Keratinocyte (primary cell): ENCODE measurements around the gene ANO9. TPM values are rescaled to one million over a fixed set of nuclear protein-coding genes. Genes with fewer than 3 reads are reported as not detected.

ENCODE experiments used
- DNase-seq: peaks from one replicate; pipeline ENCODE4 v3.0.0-alpha.2; 2011; ENCODE audit warnings: low read depth, missing footprints, low spot score
- FAIRE-seq: peaks from 2 replicates; lab custom pipeline; 2011; peaks lifted over from hg19 to GRCh38; lab: Jason Lieb, UNC
- H2AFZ ChIP-seq: 2 replicates; pipeline ENCODE4 v1.6.0; 2012; ENCODE audit warnings: low read length, control low read depth, inconsistent platforms; ENCODE audit not compliant: control insufficient read depth
- H3K27ac ChIP-seq: 2 replicates; pipeline ENCODE4 v1.5.1; 2011; ENCODE audit warnings: low read length; ENCODE audit not compliant: control insufficient read depth, insufficient read depth
- H3K27me3 ChIP-seq: 3 replicates; pipeline ENCODE4 v1.6.0; 2011; ENCODE audit warnings: low read length; ENCODE audit not compliant: control insufficient read depth, insufficient read depth; ENCODE audit errors: extremely low read depth
- H3K36me3 ChIP-seq, 2 experiments: 2 replicates in 1 of 2; 3 replicates in 1 of 2; pipeline ENCODE4 v1.5.1; 2011; ENCODE audit warnings: low read length in 2 of 2, mild to moderate bottlenecking in 1 of 2; ENCODE audit not compliant: control insufficient read depth in 2 of 2, insufficient read depth in 2 of 2; ENCODE audit errors: extremely low read depth in 1 of 2
- H3K4me1 ChIP-seq: 3 replicates; pipeline ENCODE4 v1.5.1; 2011; ENCODE audit warnings: low read length; ENCODE audit not compliant: control insufficient read depth, insufficient read depth; ENCODE audit errors: extremely low read depth
- H3K4me2 ChIP-seq: 3 replicates; pipeline ENCODE4 v1.6.0; 2011; ENCODE audit warnings: low read depth, low read length; ENCODE audit not compliant: control insufficient read depth, insufficient read depth; ENCODE audit errors: extremely low read depth
- H3K4me3 ChIP-seq, 3 experiments: fragments of 200-600 bp in 1 of 3; sonication (generic) in 1 of 3; 2 replicates in 2 of 3; 3 replicates in 1 of 3; pipeline ENCODE4 v1.5.1; 2011 to 2016; ENCODE audit warnings: low read length in 3 of 3, mild to moderate bottlenecking in 3 of 3, control low read depth in 2 of 3, inconsistent platforms in 1 of 3, low read depth in 1 of 3, mixed read lengths in 1 of 3, mixed run types in 1 of 3, moderate library complexity in 1 of 3; ENCODE audit not compliant: control insufficient read depth in 2 of 3, insufficient read depth in 2 of 3; ENCODE audit errors: extremely low read depth in 1 of 3
- H3K79me2 ChIP-seq: 2 replicates; pipeline ENCODE4 v1.6.0; 2012; ENCODE audit warnings: low read length; ENCODE audit not compliant: control insufficient read depth, insufficient read depth
- H3K9ac ChIP-seq: 3 replicates; pipeline ENCODE4 v1.6.0; 2011; ENCODE audit warnings: low read length; ENCODE audit not compliant: control insufficient read depth, insufficient read depth; ENCODE audit errors: extremely low read depth
- H3K9me1 ChIP-seq: 3 replicates; pipeline ENCODE4 v1.6.0; 2011; ENCODE audit warnings: low read length; ENCODE audit not compliant: control insufficient read depth, insufficient read depth; ENCODE audit errors: extremely low read depth
- H3K9me3 ChIP-seq: 2 replicates; pipeline ENCODE4 v1.5.1; 2012; ENCODE audit warnings: low read depth, low read length; ENCODE audit not compliant: control insufficient read depth
- H4K20me1 ChIP-seq: 3 replicates; pipeline ENCODE4 v1.6.0; 2011; ENCODE audit warnings: low read length; ENCODE audit not compliant: control insufficient read depth, insufficient read depth; ENCODE audit errors: extremely low read depth
- CTCF ChIP-seq, 3 experiments: IDR thresholded peaks in 1 of 3; conservative IDR thresholded peaks in 1 of 3; optimal IDR thresholded peaks in 1 of 3; 2 replicates in 2 of 3; 3 replicates in 1 of 3; pipeline versions ENCODE3 to v1.5.1; 2011; ENCODE audit warnings: low read length in 3 of 3, mild to moderate bottlenecking in 3 of 3, moderate library complexity in 2 of 3, control low read depth in 1 of 3, inconsistent platforms in 1 of 3; ENCODE audit not compliant: insufficient read depth in 2 of 3; ENCODE audit errors: extremely low read depth in 1 of 3
- EZH2 ChIP-seq: IDR thresholded peaks from one replicate; pipeline ENCODE4 v1.6.1; 2012; ENCODE audit warnings: inconsistent platforms, mild to moderate bottlenecking, low read length, moderate library complexity
- dilution Hi-C: fragments of 300-500 bp; cut with MboI; formaldehyde crosslinking; loops from one replicate; pipeline ENCODE4 v1.7.0; 2020; ENCODE audit warnings: low sequenced_read_pairs; ENCODE audit not compliant: extremely low pct_ligation_motif_present
- polyA plus RNA-seq, 5 experiments: library from polyadenylated mRNA; depleted of rRNA in 3 of 5; stranded (reverse) in 3 of 5; stranded (forward) in 1 of 5; unstranded in 1 of 5; fragments of >200 nt; gene quantifications; 1 replicate in 1 of 5; 2 replicates in 3 of 5; 3 replicates in 1 of 5; pipeline versions ENCODE4 v1.2.1 to v1.2.3, GENCODE V29; 2011 to 2012; ENCODE audit warnings: missing spikeins in 2 of 5, low read depth in 1 of 5, low replicate concordance in 1 of 5

The ANO9 gene
- polyA plus RNA-seq, 1 donor (not counting 4 experiments of a cell fraction or from before 2014, with no cell fraction given): 16.1 TPM

DNA sequence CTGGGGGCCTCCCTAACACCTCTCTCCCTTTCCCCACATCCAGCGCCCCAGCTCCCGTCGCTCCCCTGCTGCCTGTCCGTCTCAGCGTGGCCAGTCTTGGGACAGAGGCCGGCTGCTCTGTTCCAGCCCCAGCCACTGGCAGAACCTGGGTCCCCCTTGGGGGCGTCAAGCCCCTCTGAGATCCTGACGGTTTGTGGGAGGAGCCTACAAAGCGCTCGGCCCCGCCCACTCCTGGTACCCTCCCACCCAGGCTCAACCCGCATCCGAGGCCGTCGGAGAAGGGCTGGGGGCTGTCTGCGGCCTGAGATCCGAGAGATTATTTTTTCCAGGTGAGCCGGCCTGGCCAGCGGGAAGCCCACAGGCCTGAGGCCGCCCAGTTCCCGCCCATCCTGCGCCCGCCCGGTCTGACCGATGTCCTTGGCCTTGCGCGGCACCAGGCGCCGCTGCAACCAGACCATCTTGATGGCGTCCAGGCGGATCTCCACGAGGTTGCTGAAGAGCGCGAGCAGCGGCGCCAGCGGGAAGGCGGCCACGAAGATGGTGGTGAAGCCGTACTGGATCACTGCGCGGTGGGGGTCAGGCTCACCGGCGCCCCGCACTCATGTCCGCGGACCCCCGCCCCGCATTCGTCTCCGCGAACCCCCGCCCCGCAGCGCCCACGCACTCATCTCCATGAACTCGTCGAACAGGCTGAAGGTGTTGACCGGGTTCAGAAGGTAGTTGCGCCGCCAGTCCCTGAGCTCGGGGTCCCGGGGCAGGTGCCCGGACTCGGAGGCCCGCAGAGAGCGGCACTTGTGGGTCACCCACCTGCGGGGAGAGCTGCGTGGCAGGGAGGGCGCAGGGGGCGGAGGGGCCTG, 21.5 kb downstream of the ANO9 start:
- H3K36me3 ChIP-seq: peaks cover 0 to 6% of the 10 kb centered on the region in 2 experiments
- no peaks in the 10 kb centered on the region for H4K20me1 ChIP-seq
- dilution Hi-C loops: no loop called here
- H3K27me3 ChIP-seq: no peaks in the 10 kb centered on the region
- no peak overlapping the region for H3K4me2 ChIP-seq
- FAIRE-seq (no peak), DNase-seq (no peak)
- H3K4me1 ChIP-seq: peaks cover 12% of the 10 kb centered on the region
- H3K9me1 ChIP-seq: no peaks in the 10 kb centered on the region
- no peak for TF ChIP-seq CTCF (optimal IDR thresholded peaks at IDR 0.05 in 1 of 3, IDR thresholded peaks at IDR 0.05 in 1 of 3, conservative IDR thresholded peaks at IDR 0.05 in 1 of 3; ENCODE audit: extremely low read depth in 1 of 3, insufficient read depth in 2 of 3, low read length in 3 of 3)
- TF ChIP-seq EZH2: no peak
- H3K27ac ChIP-seq: no peak overlapping the region
- no peak overlapping the region for H3K4me3 ChIP-seq
- no peaks in the 10 kb centered on the region for H3K9me3 ChIP-seq
- no peaks in the 10 kb centered on the region for H3K79me2 ChIP-seq
- no peak overlapping the region for H2AFZ ChIP-seq
- H3K9ac ChIP-seq: no peak overlapping the region

DNA sequence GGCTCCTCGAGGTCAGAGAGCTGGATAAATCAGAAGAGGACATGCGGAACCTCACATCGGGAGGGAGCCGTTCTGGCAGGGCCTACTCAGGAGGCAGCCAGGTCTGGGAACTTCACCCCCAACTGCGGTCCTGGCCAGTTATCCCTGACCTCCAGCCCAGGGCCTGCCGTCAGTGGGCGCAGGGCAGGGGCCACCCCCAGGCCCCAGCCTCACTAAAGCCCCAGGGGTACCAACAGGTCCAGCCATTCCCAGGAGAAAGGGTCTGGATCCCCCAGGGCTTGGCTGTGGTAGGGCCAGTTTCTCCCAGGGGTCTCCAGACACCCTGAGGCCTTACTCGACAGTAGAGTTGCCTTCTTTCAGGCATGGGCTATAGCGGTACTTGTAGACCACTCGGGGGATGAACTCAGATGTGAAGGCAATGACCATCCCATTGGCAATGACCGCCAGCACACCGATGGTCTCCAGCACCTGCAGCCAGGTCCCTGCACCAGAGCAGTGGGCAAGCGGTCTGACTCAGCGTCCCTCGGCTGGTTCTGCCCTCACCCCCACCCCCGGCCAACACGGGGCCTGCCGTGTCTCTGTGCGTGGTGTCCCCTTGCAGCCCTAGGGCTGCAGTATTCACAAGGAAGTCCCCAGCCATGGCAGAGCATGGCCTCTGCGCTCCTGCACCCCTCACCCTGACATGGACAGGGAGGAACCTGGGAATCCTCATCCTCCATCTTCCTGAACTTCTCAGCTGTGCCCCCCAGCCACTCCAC, 22.4 kb downstream of the ANO9 start:
- FAIRE-seq: no peak
- no peak for DNase-seq
- H3K4me3 ChIP-seq: no peak overlapping the region
- no peaks in the 10 kb centered on the region for H4K20me1 ChIP-seq
- dilution Hi-C loops: no loop called here
- no peak for TF ChIP-seq EZH2
- no peak for TF ChIP-seq CTCF (optimal IDR thresholded peaks at IDR 0.05 in 1 of 3, IDR thresholded peaks at IDR 0.05 in 1 of 3, conservative IDR thresholded peaks at IDR 0.05 in 1 of 3; ENCODE audit: extremely low read depth in 1 of 3, insufficient read depth in 2 of 3, low read length in 3 of 3)
- no peaks in the 10 kb centered on the region for H3K79me2 ChIP-seq
- peaks cover 0 to 6% of the 10 kb centered on the region in 2 experiments for H3K36me3 ChIP-seq
- no peak overlapping the region for H2AFZ ChIP-seq
- H3K27ac ChIP-seq: no peak overlapping the region
- peaks cover 19% of the 10 kb centered on the region for H3K4me1 ChIP-seq
- no peak overlapping the region for H3K9ac ChIP-seq
- peaks cover 3% of the 10 kb centered on the region for H3K27me3 ChIP-seq
- H3K9me3 ChIP-seq: no peaks in the 10 kb centered on the region
- H3K9me1 ChIP-seq: no peaks in the 10 kb centered on the region
- no peak overlapping the region for H3K4me2 ChIP-seq
